Fibroblast of upper back skin (primary cell): ENCODE measurements around the gene CELSR1.

Experiments
- DNase-seq: peaks from one replicate; pipeline ENCODE4 v3.0.0-alpha.2; 2013

Gene CELSR1

DNA sequence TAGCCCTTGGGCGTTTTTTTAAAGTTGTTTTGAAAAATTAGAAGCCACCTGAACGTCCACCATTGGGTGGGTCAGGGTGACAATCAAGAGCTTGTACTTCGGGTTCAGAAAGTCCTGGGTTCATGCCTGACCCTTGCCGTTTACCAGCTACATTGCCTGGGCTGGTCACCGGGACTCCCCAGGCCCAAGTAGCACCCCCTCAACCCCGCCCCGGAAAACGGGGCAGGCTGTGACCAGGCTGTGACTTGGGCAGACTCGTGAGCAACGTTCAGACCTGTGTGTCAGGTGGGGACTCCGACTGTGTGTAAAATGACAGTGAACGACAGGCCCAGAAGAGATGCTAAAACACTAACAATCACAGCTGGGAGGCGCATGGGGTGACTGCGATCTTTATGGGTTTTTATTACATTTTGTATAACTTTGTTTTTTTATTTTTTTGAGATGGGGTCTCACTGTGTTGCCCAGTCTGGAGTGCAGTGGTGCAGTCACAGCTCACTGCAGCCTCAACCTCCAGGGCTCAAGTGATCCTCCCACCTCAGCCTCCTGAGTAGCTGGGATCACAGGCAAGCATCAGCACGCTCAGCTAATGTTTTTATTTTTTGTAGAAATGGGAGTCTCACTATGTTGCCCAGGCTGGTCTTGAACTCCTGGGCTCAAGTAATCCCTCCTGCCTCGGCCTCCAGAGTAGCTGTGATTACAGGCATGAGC, 145.1 kb downstream of the CELSR1 start:
- no peak for DNase-seq

DNA sequence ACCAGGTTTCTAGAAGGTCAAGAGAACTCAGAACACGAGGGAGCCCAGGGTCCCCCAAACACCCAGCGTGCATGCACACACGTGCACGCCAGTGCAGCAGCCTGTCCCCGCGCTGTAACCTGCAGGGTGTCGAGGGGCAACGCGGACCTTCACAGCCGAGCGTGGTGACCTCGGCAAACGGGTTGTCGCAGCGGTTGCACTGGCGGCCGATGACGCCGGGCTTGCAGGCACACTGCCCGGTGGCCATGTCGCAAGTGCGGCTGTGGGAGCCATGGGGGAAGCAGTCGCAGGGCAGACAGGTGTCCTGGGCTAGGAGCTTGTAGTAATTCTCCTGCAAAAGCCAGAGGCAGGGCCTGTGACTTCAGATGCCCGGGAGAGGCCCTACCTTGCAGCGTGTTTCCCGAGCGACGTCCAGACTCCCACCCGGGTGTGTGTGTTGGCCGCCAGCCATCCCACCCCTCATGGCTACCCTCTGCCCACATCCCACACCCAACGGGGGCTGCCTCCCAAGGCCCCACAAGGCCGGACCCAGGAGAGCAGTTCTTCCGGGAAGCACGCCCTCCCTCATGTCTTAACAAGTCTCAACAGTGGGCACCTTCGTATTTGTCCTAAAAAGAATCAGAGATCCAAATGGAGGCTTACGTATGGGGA, 145.8 kb downstream of the CELSR1 start:
- no peak for DNase-seq

DNA sequence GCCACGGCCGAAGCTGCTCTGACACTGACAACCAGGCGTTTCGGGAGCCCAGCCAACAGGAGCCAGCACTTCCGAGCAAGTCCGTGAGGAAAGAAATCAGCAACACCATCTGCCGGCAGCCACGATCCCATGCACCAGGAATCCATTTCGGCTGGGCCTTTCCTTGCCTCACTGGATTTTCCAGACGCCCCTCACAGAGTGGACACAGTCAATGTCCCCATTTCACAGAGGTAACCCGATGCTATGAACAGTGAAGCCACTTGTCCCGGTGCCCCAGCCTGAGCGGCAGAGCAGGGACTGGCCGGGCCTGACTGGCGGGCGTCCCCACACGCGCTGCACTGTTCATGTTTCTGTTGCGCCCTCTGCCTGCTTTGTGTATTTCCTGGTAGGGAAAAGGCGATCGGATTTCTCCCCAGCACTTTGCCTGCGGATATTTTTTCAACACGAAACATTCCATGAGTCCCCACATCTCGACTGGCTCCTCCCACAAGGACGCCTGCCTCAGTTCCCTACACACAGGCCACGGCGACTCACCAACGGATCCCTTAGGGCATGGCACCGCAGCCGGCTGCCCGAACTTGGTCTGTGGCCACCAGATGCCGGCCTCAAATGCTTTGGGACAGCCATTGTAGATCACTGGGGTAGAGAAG, 146.6 kb downstream of the CELSR1 start:
- DNase-seq, result peak; percentile 72

DNA sequence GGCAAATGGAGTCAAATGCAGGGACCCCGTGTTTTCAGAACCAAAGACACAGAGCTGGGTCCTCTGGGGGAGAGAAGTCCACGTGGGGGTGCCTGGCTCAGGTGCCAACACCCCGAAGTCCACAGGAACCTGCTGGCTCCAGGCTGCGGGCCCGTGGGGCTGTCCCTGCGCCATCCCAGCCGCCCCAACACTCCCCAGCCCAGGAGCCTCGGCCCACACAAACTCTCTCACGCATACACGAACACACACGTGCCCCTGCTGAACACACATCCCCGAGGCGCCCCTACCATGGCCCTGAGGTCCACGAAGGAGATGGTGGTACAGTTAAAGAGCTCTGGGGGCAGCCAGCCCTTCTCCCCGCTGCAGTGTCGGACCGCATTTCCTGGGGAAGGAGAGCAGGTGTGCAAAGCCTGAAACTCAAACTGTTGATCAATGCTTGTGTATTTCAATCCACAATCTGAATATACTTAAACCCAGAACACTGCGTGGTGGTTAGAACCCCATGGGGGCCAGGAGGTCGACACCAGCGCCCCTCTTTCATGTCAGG, 147.2 kb downstream of the CELSR1 start:
- DNase-seq, result no peak

DNA sequence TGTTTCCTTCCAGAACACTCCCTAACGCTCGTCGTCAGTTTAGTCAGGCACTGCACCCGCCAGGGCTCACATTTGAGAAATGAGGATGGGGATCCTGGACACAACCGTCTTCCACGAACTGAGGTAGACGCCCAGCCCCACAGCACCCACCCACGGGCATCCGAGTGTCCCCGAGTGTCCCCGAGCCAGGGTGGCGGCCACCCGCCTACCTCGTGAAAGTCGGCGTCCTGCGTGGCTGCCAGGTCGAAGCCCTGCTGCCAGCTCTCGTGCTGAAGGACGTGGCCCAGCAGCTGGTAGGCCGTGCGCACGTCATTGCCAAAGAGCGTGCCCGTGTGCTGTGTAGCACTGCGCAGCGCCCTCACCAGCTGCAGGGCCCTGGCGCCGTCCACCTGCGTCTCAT, 148.3 kb downstream of the CELSR1 start:
- DNase-seq, result no peak

DNA sequence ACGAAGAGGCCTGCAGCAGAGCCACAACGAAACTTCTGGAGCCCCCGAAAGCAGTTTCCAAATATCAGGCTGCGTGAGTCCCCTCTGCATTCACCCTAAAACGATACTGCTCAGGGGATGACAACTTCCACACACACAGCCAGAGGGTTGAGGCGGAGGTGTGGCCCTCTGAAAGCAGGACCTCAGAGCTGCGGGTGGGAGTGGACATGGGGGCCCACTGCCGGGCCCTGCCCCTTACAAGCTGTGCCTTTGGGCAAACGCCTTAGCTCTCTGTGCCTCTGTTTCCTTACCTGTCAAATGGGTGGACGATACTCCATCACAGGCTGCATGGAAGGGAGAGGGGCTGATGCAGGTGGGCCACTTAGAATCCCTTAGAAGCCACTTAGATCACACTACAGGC, 148.8 kb downstream of the CELSR1 start:
- DNase-seq, result no peak

DNA sequence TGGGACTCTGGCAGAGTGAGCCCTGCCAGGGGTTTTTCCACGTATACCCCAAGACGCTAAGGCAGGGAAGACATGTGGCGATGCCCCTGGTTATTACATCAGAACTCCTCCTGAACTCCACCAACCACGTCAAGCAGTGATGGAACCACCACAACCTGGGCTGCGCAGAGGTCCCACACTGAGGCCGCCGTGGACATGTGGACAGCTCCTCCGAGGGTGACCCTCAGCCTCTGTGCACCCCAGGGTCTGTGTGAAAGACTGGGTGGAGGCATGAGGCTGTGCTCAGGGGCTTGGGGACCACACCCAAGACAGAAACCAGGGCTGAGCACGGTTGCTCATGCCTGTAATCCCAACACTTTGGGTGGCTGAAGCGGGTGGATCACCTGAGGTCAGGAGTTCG, 149.7 kb downstream of the CELSR1 start:
- DNase-seq, result no peak

DNA sequence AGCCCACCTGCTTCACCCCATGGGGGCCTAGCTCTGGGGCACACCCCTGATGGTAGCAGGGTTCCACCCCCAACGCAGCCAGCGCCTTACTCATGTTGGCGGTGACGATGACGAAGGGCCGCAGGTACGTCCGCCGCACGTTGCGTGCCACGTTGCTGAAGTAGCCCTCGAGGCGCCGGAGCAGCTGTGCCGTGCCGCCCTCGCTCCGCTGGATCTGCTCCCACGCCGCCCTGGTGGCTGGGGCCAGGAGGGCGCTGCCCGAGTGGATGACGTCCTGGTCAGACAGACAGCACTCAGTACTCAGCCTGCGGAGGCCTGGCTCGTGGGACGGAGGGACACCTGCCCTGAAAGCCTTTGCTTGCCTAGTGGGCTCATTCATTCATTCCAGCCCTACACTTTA, 151.1 kb downstream of the CELSR1 start:
- no peak for DNase-seq

DNA sequence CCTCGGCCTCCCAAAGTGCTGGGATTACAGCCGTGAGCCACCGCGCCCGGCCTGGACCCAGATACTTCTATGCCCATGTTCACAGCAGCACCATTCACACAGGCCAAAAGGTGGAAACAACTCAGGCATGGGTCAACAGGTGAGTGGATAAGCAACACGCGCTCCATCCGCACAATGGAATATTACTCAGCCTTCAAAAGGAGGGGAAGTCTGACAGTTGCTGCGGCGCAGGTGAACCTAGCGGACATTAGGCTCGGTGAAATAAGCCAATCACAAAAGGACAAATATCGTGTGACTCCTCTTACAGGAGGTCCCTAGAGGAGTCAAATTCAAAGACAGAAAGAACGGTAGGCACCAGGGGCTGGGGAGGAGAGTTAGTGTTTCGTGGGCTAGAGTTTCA, 154.9 kb downstream of the CELSR1 start:
- DNase-seq, result no peak

DNA sequence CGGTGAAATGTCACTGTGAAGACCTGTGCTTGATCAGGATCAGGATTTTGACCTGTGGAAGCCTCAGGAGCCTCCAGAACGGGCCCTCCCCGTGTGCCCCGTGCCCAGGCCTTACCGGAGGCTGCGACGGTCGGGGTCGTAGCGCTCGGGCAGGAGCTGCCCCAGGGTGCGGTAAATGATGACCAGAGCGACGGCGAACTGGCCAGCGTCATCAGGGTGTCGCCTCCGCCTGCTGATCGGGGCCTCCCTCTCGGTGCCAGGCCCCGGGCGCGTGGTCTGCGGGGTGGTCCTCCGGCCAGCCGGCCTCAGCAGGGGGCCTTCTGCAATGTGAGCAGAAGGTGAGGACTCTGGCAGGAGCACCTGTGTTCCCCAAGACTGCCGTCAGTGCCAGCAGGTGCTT, 155.7 kb downstream of the CELSR1 start:
- DNase-seq, result no peak

DNA sequence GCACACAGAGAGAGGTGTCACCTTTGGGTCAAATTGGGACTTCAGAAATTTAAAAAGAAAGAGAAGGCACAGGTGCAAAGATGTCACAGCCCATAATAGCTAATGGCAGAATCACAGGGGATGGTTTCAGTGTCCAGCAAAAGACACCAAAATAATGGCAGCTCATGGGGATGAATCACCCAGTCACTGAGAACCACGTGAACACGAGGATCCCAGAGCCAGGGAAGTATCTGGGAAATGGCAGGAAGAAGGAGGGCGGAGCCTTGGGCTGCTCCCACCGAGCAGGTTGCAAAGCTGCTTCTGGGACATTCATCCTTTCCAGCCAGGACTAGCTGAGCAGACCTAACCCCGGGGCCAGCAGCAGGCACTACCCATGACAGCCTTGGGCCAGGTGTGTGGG, 156.3 kb downstream of the CELSR1 start:
- no peak for DNase-seq

DNA sequence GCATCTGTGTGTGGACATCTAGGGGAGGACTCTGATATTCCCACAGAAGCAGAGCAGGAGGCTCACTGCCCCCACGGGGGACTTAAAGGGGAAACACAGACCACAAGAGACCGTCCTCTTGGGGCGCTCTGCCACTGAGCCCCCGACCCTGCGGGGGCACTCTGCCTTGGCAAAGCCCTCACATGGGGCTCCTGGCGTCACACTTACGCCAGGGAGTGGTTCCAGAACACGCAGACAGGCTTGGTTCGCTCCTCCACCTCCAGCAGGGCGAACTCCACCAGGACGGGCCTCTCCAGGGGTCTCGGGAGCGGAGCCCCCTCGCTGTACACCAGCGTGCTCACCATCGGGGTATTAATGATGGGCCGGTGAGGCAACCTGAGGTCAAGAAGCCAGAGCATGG, 156.8 kb downstream of the CELSR1 start:
- no peak for DNase-seq

DNA sequence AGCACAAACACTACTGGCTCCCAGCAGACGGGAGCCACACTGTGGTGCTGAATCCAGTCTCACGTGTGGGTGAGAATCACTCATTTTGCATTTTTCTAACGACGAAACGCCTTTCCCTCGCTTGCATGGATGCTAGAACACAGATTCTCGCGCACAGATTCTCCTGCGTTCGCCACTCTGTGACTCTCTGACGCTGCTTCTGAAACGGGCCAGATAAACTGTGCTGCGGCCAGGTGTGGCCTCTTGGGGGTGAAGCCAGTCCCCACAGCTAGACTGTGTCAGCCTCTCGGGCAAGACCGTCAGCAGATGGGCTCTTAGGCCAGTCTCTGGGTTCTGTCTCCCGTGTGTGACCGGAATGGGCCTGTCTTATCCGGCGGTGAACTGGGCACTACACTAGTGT, 157.4 kb downstream of the CELSR1 start:
- DNase-seq, result no peak

DNA sequence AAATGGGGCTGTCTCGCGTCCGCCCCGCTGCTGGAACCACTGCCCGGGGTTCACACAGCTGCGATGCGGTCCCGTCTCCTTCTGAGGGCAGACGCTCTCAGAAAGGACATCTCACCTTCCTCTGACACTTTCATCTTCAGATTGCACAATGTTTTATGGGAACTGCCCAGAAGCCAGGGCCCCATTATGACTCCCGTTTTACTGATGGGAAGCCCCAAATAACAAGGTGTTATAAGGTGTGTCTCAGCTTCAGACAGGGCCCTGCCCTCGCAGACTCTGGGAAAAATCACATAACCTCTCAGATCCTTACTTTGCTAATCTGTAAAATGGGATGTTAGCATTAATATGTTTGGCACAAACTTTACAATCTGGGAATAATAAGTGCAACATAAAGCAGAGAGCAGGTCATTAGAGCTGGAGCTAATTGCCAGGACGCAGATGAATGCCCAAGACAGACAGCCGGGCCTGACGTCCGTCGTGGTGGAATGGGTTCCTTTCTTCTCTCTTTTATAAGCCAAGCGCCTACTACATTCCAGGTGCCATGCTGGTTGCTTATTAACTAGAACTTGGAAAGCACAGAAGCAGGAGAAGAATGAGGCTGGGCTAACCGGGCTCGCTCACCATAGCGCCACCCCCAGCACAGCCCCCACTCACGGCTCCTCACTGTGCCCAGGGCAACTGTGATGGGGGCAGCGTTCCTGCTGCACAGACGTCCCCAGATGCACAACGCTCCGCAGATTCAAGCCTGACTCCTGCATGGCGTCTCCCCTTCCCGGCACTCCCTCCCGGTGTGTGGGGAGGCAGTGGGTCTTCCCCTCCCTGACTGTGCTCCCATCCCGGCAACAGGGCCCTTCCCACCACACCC, 158.1 kb downstream of the CELSR1 start:
- no peak for DNase-seq

DNA sequence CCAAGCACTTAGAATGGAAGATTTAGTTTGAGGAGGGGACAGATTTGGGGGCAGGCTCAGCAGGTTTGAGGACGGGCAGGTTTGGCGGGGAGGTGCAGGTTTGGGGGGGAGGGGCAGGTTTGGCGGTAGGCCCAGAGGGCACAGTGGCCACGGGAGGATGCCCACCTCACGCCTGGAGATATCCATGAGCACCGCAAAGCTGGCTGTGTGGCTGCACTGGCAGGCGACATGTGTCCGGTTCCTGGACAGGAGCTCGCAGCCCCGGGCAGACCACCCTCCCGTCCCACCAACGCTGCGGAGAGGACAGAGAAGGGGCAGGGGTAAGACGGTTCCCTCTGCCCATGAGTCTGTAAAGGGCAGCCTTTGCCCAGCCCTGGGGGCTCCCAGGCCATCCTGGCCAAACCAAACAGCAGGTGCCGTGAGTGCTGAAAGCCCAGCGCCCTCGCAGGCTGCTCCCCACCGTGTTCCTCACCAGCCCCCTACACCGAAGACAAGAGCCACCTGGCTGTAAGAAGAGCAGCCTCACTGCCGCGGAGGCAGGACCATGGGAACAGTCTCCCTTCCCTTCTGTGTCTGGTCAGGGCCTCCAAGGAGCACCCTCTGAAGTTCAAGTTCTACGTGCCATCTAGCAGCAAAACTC, 158.9 kb downstream of the CELSR1 start:
- no peak for DNase-seq

DNA sequence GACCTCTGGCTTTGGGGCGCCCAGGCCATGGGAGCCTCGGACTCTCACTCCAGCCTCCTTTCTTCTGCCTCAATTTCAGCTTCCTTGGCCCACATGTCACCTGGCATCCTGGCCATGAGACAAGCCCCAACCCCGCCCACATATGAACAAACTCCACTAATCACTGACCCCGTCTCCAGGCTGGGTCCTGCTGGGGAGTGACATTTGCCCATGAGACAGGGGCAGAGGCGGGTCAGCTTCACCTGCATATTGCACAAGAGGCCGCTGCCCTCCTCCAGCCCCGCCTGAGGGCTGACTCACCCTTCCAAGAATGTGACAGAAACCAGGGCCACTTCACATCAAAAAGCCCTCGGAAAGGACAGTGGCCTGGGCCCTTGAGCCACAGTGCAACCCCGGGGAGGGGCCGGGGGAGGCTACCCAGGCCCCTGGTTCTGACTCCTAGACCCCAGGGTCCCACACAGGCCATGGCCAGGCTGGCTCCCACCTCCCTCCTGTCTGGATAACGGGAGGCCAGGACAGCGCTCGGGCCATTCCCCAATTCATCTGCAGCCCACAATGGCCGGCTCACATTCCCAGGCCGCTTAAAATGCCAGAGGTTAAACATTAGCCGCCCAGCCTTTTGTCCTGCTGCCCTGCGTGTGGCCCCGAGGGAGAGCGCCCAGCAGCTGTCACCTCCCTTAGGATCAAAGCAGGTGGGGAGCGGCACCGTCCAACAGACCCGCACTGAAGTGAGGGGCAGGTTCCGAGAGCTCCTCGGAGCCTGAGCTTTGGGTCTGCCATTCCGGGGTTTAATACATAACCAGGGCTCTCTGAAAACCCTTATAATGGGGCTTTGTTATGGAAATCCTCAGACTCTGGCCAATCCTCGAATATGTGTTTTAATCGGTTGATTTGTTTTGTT, 159.6 kb downstream of the CELSR1 start:
- DNase-seq, result no peak

DNA sequence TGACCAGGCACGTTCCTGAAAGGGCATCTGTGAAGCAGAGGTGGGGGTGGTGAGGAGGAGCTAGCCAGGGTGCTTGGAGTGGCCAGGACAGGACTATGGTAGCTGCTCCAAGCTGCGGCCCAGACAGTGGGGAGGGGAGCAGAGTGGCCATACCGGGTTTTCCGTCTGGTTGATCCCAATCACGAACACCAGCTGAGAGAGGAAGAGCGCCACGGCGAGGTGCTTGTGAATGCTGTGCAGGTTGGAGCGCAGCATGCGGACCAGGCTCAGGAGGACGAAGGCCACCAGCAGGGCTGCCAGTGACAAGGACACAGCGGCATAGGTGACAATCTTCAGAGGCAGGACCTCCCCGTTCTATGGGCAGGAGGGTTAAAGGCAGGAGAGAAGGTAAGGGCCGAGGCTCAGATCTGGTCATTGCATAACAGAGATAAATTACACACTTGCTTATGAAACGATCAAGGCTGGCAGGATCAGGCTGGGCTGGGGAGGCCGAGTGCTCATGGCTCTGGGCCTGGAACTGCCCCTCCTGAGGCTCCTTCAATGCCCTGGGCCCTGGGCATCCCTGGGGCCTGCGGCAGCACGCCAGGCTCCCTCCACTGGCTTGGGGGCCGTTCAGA, 160.4 kb downstream of the CELSR1 start:
- no peak for DNase-seq

DNA sequence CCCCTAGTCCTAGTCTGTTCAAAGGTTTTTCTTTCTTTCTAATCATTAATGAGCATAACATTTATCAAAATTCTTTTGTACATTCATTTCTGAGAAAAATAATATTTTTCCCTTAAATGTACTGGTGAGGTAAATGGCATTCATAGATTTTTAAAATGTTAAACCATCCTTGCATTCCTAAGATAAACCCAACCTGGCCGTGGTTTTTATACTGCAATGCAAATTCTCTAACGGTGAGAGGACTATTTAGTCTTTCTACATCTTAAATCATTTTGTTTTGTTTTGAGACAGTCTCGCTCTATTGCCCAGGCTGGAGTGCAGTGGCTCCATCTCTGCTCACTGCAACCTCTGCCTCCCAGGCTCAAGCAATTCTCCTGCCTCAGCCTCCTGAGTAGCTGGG, 161.3 kb downstream of the CELSR1 start:
- DNase-seq, result no peak

DNA sequence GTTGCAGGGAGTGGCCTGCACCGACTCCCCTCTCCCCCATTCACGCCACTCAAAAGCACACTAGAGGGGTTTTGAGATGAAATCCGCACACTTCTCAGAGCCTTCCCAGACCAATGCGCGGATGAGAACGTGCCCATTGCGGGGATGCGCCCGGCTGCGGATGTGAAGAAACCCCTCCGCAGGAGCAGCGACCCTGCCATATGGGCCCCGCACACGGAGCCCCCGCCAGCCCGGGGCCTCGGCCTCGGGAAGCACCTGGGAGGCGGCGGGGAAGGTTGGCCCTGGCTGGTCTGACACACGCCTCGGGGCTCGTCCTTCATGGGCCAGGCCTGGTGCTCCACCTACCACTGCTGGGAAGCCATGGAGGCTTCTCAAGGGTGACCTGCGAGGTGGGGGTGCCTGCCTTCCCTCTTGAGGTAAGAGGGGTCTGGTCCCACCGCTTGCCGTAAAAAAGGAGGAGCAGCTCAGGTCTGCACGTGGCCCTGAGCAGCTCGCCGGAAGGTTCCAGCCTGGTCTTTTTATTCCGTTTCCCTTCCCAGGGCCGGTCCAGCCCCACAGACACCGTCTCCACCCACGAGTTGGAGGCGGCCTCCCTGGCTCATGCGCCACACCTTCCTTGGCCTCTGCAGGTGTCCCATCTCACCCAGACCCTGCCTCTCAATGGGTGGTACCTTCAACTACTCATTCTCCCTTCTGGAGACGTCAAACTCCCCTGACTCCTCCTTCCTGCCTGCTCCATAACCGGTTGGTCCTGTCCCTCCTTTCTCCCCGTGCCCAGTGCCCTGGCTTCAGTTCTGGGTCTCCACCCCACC, 162.6 kb downstream of the CELSR1 start:
- DNase-seq, result no peak
